ENCODE results near the gene CACHD1. TPM values are rescaled to one million over a fixed set of nuclear protein-coding genes. Genes with fewer than 3 reads are reported as not detected.

The CACHD1 gene
- total RNA-seq, 1 experiment from 2014 or later, result 8.4 TPM

DNA sequence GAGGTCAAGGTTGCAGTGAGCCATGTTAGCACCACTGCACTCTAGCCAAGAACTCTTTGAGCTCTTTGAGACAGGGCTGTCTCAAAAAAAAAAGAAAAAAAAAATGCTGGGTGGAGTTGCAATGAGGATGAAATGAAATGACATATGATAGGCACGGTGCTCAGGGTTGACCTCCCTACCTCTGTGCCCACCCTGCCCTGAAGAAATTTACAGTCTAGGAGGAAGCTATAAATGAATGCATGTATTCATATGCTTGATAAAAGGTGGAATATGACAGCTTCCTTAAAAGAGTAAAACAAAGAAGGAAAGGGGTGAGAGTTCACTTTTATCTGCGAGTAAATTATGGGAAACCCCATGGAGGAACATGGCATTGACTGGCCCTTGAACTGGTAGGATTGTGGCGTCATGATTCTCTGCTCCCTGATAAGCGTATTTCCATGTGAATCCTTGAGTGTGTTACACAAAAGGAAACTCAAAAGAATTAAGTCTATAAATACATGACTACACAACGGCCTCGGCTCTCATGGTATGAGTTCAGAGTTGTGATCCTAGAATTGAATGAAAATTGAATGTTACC is 215.9 kb downstream of the CACHD1 start:
- CTCF ChIA-PET, result interaction anchor here (0.9 kb wide), 1 partner anchor 8 kb away, joined by 3 read pairs; no protein-coding TSS in a partner anchor
- H3K9ac ChIP-seq (ENCODE audit: low read length), result no peak overlapping the region
- no peak for ATAC-seq
- H3K4me3 ChIP-seq (replicated peaks in 1 of 2; ENCODE audit: low read depth in 1 of 2, low read length in 2 of 2), result no peak overlapping the region
- intact Hi-C loops (cut with micrococcal nuclease), result loop anchor here (1.0 to 10.0 kb wide), 3 partner anchors 138 to 999 kb away; partner anchors contain the start of gene JAK1
- no peaks in the 10 kb centered on the region for H3K9me3 ChIP-seq (ENCODE audit: control insufficient read depth in 1 of 2, insufficient read depth in 1 of 2, low read depth in 1 of 2, low read length in 2 of 2)
- no peaks in the 10 kb centered on the region for H4K20me1 ChIP-seq (ENCODE audit: insufficient read depth)
- no peak overlapping the region for H2AFZ ChIP-seq (ENCODE audit: low read depth, low read length, poor library complexity, severe bottlenecking)
- no peaks in the 10 kb centered on the region for H3K9me2 ChIP-seq (ENCODE audit: insufficient read depth)
- no peak overlapping the region for H3K4me2 ChIP-seq (ENCODE audit: low read length)
- TF ChIP-seq SRF (IDR thresholded peaks at IDR 0.05; ENCODE audit: low read depth) (no peak), CBX3 (IDR thresholded peaks at IDR 0.05; ENCODE audit: low read depth) (no peak), EGR1 (IDR thresholded peaks at IDR 0.05; ENCODE audit: low read depth) (no peak), SP1 (IDR thresholded peaks at IDR 0.05; ENCODE audit: low read depth) (no peak), FOSL1 (IDR thresholded peaks at IDR 0.05; ENCODE audit: low read depth) (no peak), YY1 (IDR thresholded peaks at IDR 0.05; ENCODE audit: extremely low read depth, insufficient replicate concordance, low read depth, low read length) (no peak), EZH2phosphoT487 (IDR thresholded peaks at IDR 0.05; ENCODE audit: borderline replicate concordance) (no peak), JUND (IDR thresholded peaks at IDR 0.05) (no peak), RAD21 (IDR thresholded peaks at IDR 0.05; ENCODE audit: low read depth) (no peak), POLR2AphosphoS5 (IDR thresholded peaks at IDR 0.05; ENCODE audit: low read depth, low read length) (no peak), ELF1 (IDR thresholded peaks at IDR 0.05; ENCODE audit: borderline replicate concordance, low read depth) (no peak), EZH2 (IDR thresholded peaks at IDR 0.05) (no peak), POLR2A (IDR thresholded peaks at IDR 0.05; ENCODE audit: borderline replicate concordance, extremely low read depth, insufficient read depth, insufficient read length) (no peak)
- TF ChIP-seq, protein P1, sequence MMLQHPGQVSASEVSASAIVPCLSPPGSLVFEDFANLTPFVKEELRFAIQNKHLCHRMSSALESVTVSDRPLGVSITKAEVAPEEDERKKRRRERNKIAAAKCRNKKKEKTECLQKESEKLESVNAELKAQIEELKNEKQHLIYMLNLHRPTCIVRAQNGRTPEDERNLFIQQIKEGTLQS (IDR thresholded peaks at IDR 0.05), result no peak
- TF ChIP-seq, protein P2, sequence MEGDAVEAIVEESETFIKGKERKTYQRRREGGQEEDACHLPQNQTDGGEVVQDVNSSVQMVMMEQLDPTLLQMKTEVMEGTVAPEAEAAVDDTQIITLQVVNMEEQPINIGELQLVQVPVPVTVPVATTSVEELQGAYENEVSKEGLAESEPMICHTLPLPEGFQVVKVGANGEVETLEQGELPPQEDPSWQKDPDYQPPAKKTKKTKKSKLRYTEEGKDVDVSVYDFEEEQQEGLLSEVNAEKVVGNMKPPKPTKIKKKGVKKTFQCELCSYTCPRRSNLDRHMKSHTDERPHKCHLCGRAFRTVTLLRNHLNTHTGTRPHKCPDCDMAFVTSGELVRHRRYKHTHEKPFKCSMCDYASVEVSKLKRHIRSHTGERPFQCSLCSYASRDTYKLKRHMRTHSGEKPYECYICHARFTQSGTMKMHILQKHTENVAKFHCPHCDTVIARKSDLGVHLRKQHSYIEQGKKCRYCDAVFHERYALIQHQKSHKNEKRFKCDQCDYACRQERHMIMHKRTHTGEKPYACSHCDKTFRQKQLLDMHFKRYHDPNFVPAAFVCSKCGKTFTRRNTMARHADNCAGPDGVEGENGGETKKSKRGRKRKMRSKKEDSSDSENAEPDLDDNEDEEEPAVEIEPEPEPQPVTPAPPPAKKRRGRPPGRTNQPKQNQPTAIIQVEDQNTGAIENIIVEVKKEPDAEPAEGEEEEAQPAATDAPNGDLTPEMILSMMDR (IDR thresholded peaks at IDR 0.05 in 2 of 3, conservative IDR thresholded peaks at IDR 0.05 in 1 of 3; ENCODE audit: borderline replicate concordance in 1 of 3, insufficient read depth in 1 of 3, low read depth in 2 of 3, low read length in 2 of 3), result no peak
- TF ChIP-seq, protein P3, sequence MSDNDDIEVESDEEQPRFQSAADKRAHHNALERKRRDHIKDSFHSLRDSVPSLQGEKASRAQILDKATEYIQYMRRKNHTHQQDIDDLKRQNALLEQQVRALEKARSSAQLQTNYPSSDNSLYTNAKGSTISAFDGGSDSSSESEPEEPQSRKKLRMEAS (IDR thresholded peaks at IDR 0.05), result no peak
- TF ChIP-seq, protein P4, sequence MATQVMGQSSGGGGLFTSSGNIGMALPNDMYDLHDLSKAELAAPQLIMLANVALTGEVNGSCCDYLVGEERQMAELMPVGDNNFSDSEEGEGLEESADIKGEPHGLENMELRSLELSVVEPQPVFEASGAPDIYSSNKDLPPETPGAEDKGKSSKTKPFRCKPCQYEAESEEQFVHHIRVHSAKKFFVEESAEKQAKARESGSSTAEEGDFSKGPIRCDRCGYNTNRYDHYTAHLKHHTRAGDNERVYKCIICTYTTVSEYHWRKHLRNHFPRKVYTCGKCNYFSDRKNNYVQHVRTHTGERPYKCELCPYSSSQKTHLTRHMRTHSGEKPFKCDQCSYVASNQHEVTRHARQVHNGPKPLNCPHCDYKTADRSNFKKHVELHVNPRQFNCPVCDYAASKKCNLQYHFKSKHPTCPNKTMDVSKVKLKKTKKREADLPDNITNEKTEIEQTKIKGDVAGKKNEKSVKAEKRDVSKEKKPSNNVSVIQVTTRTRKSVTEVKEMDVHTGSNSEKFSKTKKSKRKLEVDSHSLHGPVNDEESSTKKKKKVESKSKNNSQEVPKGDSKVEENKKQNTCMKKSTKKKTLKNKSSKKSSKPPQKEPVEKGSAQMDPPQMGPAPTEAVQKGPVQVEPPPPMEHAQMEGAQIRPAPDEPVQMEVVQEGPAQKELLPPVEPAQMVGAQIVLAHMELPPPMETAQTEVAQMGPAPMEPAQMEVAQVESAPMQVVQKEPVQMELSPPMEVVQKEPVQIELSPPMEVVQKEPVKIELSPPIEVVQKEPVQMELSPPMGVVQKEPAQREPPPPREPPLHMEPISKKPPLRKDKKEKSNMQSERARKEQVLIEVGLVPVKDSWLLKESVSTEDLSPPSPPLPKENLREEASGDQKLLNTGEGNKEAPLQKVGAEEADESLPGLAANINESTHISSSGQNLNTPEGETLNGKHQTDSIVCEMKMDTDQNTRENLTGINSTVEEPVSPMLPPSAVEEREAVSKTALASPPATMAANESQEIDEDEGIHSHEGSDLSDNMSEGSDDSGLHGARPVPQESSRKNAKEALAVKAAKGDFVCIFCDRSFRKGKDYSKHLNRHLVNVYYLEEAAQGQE (IDR thresholded peaks at IDR 0.05; ENCODE audit: low read depth), result no peak
- no peaks in the 10 kb centered on the region for H3K4me1 ChIP-seq (ENCODE audit: control insufficient read depth in 1 of 2, insufficient read depth in 2 of 2, low read length in 2 of 2)
- no peaks in the 10 kb centered on the region for H3K27me3 ChIP-seq (ENCODE audit: insufficient read depth, low read length)
- POLR2A ChIA-PET, result no interaction called here
- H3K27ac ChIP-seq (ENCODE audit: low read depth, low read length), result no peak overlapping the region
- DNase-seq (ENCODE audit: low read depth, low spot score), result no peak
- BruUV-seq (replicated peaks), result no TSS peak
- no peaks in the 10 kb centered on the region for H3K36me3 ChIP-seq (ENCODE audit: control insufficient read depth in 1 of 2, insufficient read depth in 2 of 2, low read length in 2 of 2)
- RAD21 ChIA-PET (ENCODE audit: low non-redundant PET in 1 of 2, low total read pairs in 2 of 2, uncharacterized antibody in 2 of 2, unreplicated experiment in 2 of 2), result interaction anchor here in 1 of 2 experiments (0.6 kb wide), 1 partner anchor 109 kb away, joined by 3 read pairs; no protein-coding TSS in a partner anchor
- no peaks in the 10 kb centered on the region for H3K79me2 ChIP-seq (ENCODE audit: insufficient read depth, low read length)

Data from HCT116 (cell line).